ENCODE data around the gene ZBTB18. TPM values are rescaled to one million over a fixed set of nuclear protein-coding genes. Genes with fewer than 3 reads are reported as not detected.

Gene ZBTB18
- total RNA-seq, 8 experiments from 2014 or later, result 9.5 to 49.1 (median 39.2) TPM

- 40 to 92% (median 82%) methylated on average over 1 to 5 of the region's 7 CpGs; no CpG with 5 or more reads in 4 of the 10 experiments for WGBS, 10 experiments
- H3K4me1 ChIP-seq (replicated peaks in 1 of 2), result peaks cover 0 to 7% of the 10 kb centered on the region in 2 donors
- ATAC-seq (replicated peaks in 6 of 8), result no peak
- in situ Hi-C loops (cut with MboI; ENCODE audit: low pct_unique_long_range_greater_than_20kb in 2 of 9, low sequenced_read_pairs in 9 of 9, unreplicated experiment in 9 of 9), result no loop called here
- no peak overlapping the region for H3K27ac ChIP-seq
- no peak overlapping the region for H3K4me3 ChIP-seq
Observed at GRCh38 chr1:244087611-244088010, 36.5 kb downstream of the ZBTB18 start.

GRCh38 chr1:244088161-244088560 lies 37.1 kb downstream of the ZBTB18 start:
- in situ Hi-C loops (cut with MboI; ENCODE audit: low pct_unique_long_range_greater_than_20kb in 2 of 9, low sequenced_read_pairs in 9 of 9, unreplicated experiment in 9 of 9), result no loop called here
- Histone ChIP-seq H3K4me1 (replicated peaks in 1 of 2) (peaks cover 0 to 7% of the 10 kb centered on the region in 2 donors), H3K27ac (no peak overlapping the region), H3K4me3 (no peak overlapping the region)
- ATAC-seq (replicated peaks in 6 of 8), result no peak
- WGBS, 10 experiments, result 35 to 87% (median 82%) methylated on average over 3 to 6 of the region's 6 CpGs; no CpG with 5 or more reads in 1 of the 10 experiments

- in situ Hi-C loops (cut with MboI; ENCODE audit: low pct_unique_long_range_greater_than_20kb in 2 of 9, low sequenced_read_pairs in 9 of 9, unreplicated experiment in 9 of 9), result no loop called here
- 50 to 100% (median 87%) methylated on average over 1 to 7 of the region's 8 CpGs for WGBS, 10 experiments
- no peak overlapping the region for H3K27ac ChIP-seq
- H3K4me1 ChIP-seq (replicated peaks in 1 of 2), result peaks cover 0 to 7% of the 10 kb centered on the region in 2 donors
- ATAC-seq (replicated peaks in 6 of 8), result no peak
- no peak overlapping the region for H3K4me3 ChIP-seq
Observed at GRCh38 chr1:244089561-244089960, 38.5 kb downstream of the ZBTB18 start.

GRCh38 chr1:244090645-244091044 lies 39.6 kb downstream of the ZBTB18 start:
- in situ Hi-C loops (cut with MboI; ENCODE audit: low pct_unique_long_range_greater_than_20kb in 2 of 9, low sequenced_read_pairs in 9 of 9, unreplicated experiment in 9 of 9), result no loop called here
- peaks cover 0 to 5% of the 10 kb centered on the region in 2 donors for H3K4me1 ChIP-seq (replicated peaks in 1 of 2)
- no peak overlapping the region for H3K4me3 ChIP-seq
- no peak overlapping the region for H3K27ac ChIP-seq
- WGBS, 10 experiments, result 25 to 100% (median 76%) methylated on average over 1 to 3 of the region's 3 CpGs; no CpG with 5 or more reads in 2 of the 10 experiments
- no peak for ATAC-seq (replicated peaks in 6 of 8)

GRCh38 chr1:244092293-244092963 lies 41.3 kb downstream of the ZBTB18 start:
- 0 to 100% (median 85%) methylated on average over 1 to 6 of the region's 6 CpGs for WGBS, 10 experiments
- Histone ChIP-seq H3K27ac (no peak overlapping the region), H3K4me3 (no peak overlapping the region), H3K4me1 (replicated peaks in 1 of 2) (peaks cover 10 to 12% of the 10 kb centered on the region in 2 donors)
- in situ Hi-C loops (cut with MboI; ENCODE audit: low pct_unique_long_range_greater_than_20kb in 2 of 9, low sequenced_read_pairs in 9 of 9, unreplicated experiment in 9 of 9), result no loop called here
- ATAC-seq (replicated peaks in 6 of 8), result no peak

GRCh38 chr1:244092964-244093638 lies 42.0 kb downstream of the ZBTB18 start:
- no peak overlapping the region for H3K27ac ChIP-seq
- 50 to 100% (median 69%) methylated on average over 1 to 11 of the region's 11 CpGs for WGBS, 10 experiments
- in situ Hi-C loops (cut with MboI; ENCODE audit: low pct_unique_long_range_greater_than_20kb in 2 of 9, low sequenced_read_pairs in 9 of 9, unreplicated experiment in 9 of 9), result no loop called here
- H3K4me1 ChIP-seq (replicated peaks in 1 of 2), result peaks cover 12 to 16% of the 10 kb centered on the region in 2 donors
- H3K4me3 ChIP-seq, result no peak overlapping the region
- no peak for ATAC-seq (replicated peaks in 6 of 8)

GRCh38 chr1:244094880-244095528 lies 43.9 kb downstream of the ZBTB18 start:
- in situ Hi-C loops (cut with MboI; ENCODE audit: low pct_unique_long_range_greater_than_20kb in 2 of 9, low sequenced_read_pairs in 9 of 9, unreplicated experiment in 9 of 9), result no loop called here
- H3K27ac ChIP-seq, result no peak overlapping the region
- no peak for ATAC-seq (replicated peaks in 6 of 8)
- H3K4me3 ChIP-seq, result no peak overlapping the region
- WGBS, 10 experiments, result 25 to 93% (median 72%) methylated on average over 1 to 9 of the region's 9 CpGs
- peaks cover 8 to 25% of the 10 kb centered on the region in 2 donors for H3K4me1 ChIP-seq (replicated peaks in 1 of 2)

GRCh38 chr1:244095529-244095911 lies 44.4 kb downstream of the ZBTB18 start:
- Histone ChIP-seq H3K4me1 (replicated peaks in 1 of 2) (peaks cover 11 to 30% of the 10 kb centered on the region in 2 donors), H3K27ac (no peak overlapping the region), H3K4me3 (no peak overlapping the region)
- in situ Hi-C loops (cut with MboI; ENCODE audit: low pct_unique_long_range_greater_than_20kb in 2 of 9, low sequenced_read_pairs in 9 of 9, unreplicated experiment in 9 of 9), result no loop called here
- no peak for ATAC-seq (replicated peaks in 6 of 8)
- 29 to 100% (median 88%) methylated on average over 1 to 4 of the region's 4 CpGs; no CpG with 5 or more reads in 4 of the 10 experiments for WGBS, 10 experiments

GRCh38 chr1:244096066-244096610 lies 45.1 kb downstream of the ZBTB18 start:
- ATAC-seq (replicated peaks in 6 of 8), result no peak
- 43 to 100% (median 96%) methylated on average over 1 to 12 of the region's 13 CpGs; no CpG with 5 or more reads in 3 of the 10 experiments for WGBS, 10 experiments
- in situ Hi-C loops (cut with MboI; ENCODE audit: low pct_unique_long_range_greater_than_20kb in 2 of 9, low sequenced_read_pairs in 9 of 9, unreplicated experiment in 9 of 9), result no loop called here
- Histone ChIP-seq H3K4me1 (replicated peaks in 1 of 2) (peaks cover 17 to 36% of the 10 kb centered on the region in 2 donors), H3K4me3 (no peak overlapping the region), H3K27ac (no peak overlapping the region)

- in situ Hi-C loops (cut with MboI; ENCODE audit: low pct_unique_long_range_greater_than_20kb in 2 of 9, low sequenced_read_pairs in 9 of 9, unreplicated experiment in 9 of 9), result no loop called here
- no peak overlapping the region for H3K4me3 ChIP-seq
- H3K27ac ChIP-seq, result no peak overlapping the region
- peaks cover 21 to 42% of the 10 kb centered on the region in 2 donors for H3K4me1 ChIP-seq (replicated peaks in 1 of 2)
- ATAC-seq (replicated peaks in 6 of 8), result no peak
- 56 to 100% (median 92%) methylated on average over 1 to 9 of the region's 9 CpGs; no CpG with 5 or more reads in 4 of the 10 experiments for WGBS, 10 experiments
Observed at GRCh38 chr1:244096691-244097090, 45.6 kb downstream of the ZBTB18 start.

- in situ Hi-C loops (cut with MboI; ENCODE audit: low pct_unique_long_range_greater_than_20kb in 2 of 9, low sequenced_read_pairs in 9 of 9, unreplicated experiment in 9 of 9), result no loop called here
- H3K4me3 ChIP-seq, result no peak overlapping the region
- no peak for ATAC-seq (replicated peaks in 6 of 8)
- peaks cover 31 to 53% of the 10 kb centered on the region in 2 donors for H3K4me1 ChIP-seq (replicated peaks in 1 of 2)
- no peak overlapping the region for H3K27ac ChIP-seq
- 0 to 88% (median 69%) methylated on average over 1 to 7 of the region's 7 CpGs for WGBS, 10 experiments
Observed at GRCh38 chr1:244097523-244098405, 46.7 kb downstream of the ZBTB18 start.

- 45 to 100% (median 90%) methylated on average over 2 to 19 of the region's 19 CpGs for WGBS, 10 experiments
- ATAC-seq (replicated peaks in 6 of 8), result no peak
- in situ Hi-C loops (cut with MboI; ENCODE audit: low pct_unique_long_range_greater_than_20kb in 2 of 9, low sequenced_read_pairs in 9 of 9, unreplicated experiment in 9 of 9), result no loop called here
Observed at GRCh38 chr1:244099258-244099930, 48.3 kb downstream of the ZBTB18 start.

More at GRCh38 chr1:244099258-244099930, 48.3 kb downstream of the ZBTB18 start:
- Histone ChIP-seq H3K27ac (no peak overlapping the region), H3K4me3 (no peak overlapping the region), H3K4me1 (replicated peaks in 1 of 2) (peaks cover 37 to 61% of the 10 kb centered on the region in 2 donors)
